IMR-90 (cell line): ENCODE data around the gene ACVR1B.

Experiments used
- CTCF ChIP-seq: conservative IDR thresholded peaks from 2 replicates; pipeline ENCODE4 v1.5.1; 2012; ENCODE audit warnings: mild to moderate bottlenecking, low read depth, low read length, improper control_type of control experiment
- ELK1 ChIP-seq: fragments of 150-350 bp; IDR thresholded peaks from 2 replicates; pipeline ENCODE4 v1.6.1; 2016; ENCODE audit warnings: low read depth, mild to moderate bottlenecking, low read length, moderate library complexity, borderline replicate concordance
- FOS ChIP-seq: fragments of 150-350 bp; IDR thresholded peaks from 2 replicates; pipeline ENCODE4 v1.6.1; 2016; ENCODE audit warnings: low read depth, low read length
- MAZ ChIP-seq: IDR thresholded peaks from 2 replicates; pipeline ENCODE4 v1.6.1; 2012; ENCODE audit warnings: low read depth, mild to moderate bottlenecking, low read length, improper control_type of control experiment, moderate library complexity, borderline replicate concordance
- POLR2A ChIP-seq: IDR thresholded peaks from 2 replicates; pipeline ENCODE4 v1.6.1; 2012; ENCODE audit warnings: mild to moderate bottlenecking, low read depth, low read length
- RAD21 ChIP-seq: IDR thresholded peaks from 2 replicates; pipeline ENCODE4 v1.6.1; 2012; ENCODE audit warnings: low read length, improper control_type of control experiment
- RCOR1 ChIP-seq: IDR thresholded peaks from 2 replicates; pipeline ENCODE4 v1.6.1; 2012; ENCODE audit warnings: mild to moderate bottlenecking, low read length, improper control_type of control experiment; ENCODE audit not compliant: insufficient replicate concordance
- RFX5 ChIP-seq: IDR thresholded peaks from 2 replicates; pipeline ENCODE4 v1.8.0; 2012; ENCODE audit warnings: low read depth, mild to moderate bottlenecking, low read length, moderate library complexity
- USF2 ChIP-seq: fragments of 150-350 bp; IDR thresholded peaks from 2 replicates; pipeline ENCODE4 v1.6.1; 2017; ENCODE audit warnings: mild to moderate bottlenecking, antibody characterized with exemption, low read length, low read depth

- TF ChIP-seq CTCF (no peak), POLR2A (no peak), FOS (no peak), RAD21 (no peak), RFX5 (no peak), MAZ (no peak), ELK1 (no peak), RCOR1 (no peak), USF2 (no peak)
These were observed 1.6 kb downstream of the ACVR1B start for GRCh38 chr12:51953089-51953488.
